ENCODE measurements around the gene AGPAT3. TPM values are rescaled to one million over a fixed set of nuclear protein-coding genes. Genes with fewer than 3 reads are reported as not detected.

The AGPAT3 gene
- total RNA-seq, 1 donor = 47.4 TPM

GRCh38 chr21:43829575-43830119 lies 35.4 kb upstream of the AGPAT3 start:
- Histone ChIP-seq H3K36me3 (ENCODE audit: insufficient read depth, low read length) (no peaks in the 10 kb centered on the region), H3K9me3 (ENCODE audit: low read depth, low read length) (no peaks in the 10 kb centered on the region), H4K20me1 (ENCODE audit: insufficient read depth, low read length) (no peaks in the 10 kb centered on the region), H3K4me1 (ENCODE audit: insufficient read depth, low read length) (peaks cover 3% of the 10 kb centered on the region), H3K4me3 (ENCODE audit: insufficient read depth, low read length) (no peak overlapping the region), H3K4me2 (ENCODE audit: insufficient read depth, low read length) (no peak overlapping the region), H3K27ac (ENCODE audit: low read depth, low read length) (no peak overlapping the region), H3K79me2 (ENCODE audit: insufficient read depth, low read length) (no peaks in the 10 kb centered on the region), H2AFZ (ENCODE audit: low read length) (no peak overlapping the region), H3K27me3 (ENCODE audit: insufficient read depth, low read length) (peaks cover 14% of the 10 kb centered on the region)
- TF ChIP-seq CTCF (IDR thresholded peaks at IDR 0.05; ENCODE audit: extremely low read depth, low read depth, low read length) = peak; percentile 15
- peak; percentile 47 for DNase-seq (ENCODE audit: insufficient read length, low spot score, missing footprints)

- Histone ChIP-seq H2AFZ (ENCODE audit: low read length) (no peak overlapping the region), H3K36me3 (ENCODE audit: insufficient read depth, low read length) (no peaks in the 10 kb centered on the region), H4K20me1 (ENCODE audit: insufficient read depth, low read length) (no peaks in the 10 kb centered on the region), H3K4me3 (ENCODE audit: insufficient read depth, low read length) (no peak overlapping the region), H3K4me1 (ENCODE audit: insufficient read depth, low read length) (no peaks in the 10 kb centered on the region), H3K9me3 (ENCODE audit: low read depth, low read length) (no peaks in the 10 kb centered on the region), H3K27ac (ENCODE audit: low read depth, low read length) (no peak overlapping the region), H3K27me3 (ENCODE audit: insufficient read depth, low read length) (peaks cover 20% of the 10 kb centered on the region), H3K4me2 (ENCODE audit: insufficient read depth, low read length) (no peak overlapping the region), H3K79me2 (ENCODE audit: insufficient read depth, low read length) (no peaks in the 10 kb centered on the region)
- TF ChIP-seq CTCF (IDR thresholded peaks at IDR 0.05; ENCODE audit: extremely low read depth, low read depth, low read length) = no peak
- DNase-seq (ENCODE audit: insufficient read length, low spot score, missing footprints) = peak; percentile 32
Observed at GRCh38 chr21:43832158-43832550, 32.9 kb upstream of the AGPAT3 start.

GRCh38 chr21:43832648-43833047 lies 32.4 kb upstream of the AGPAT3 start:
- Histone ChIP-seq H3K4me2 (ENCODE audit: insufficient read depth, low read length) (no peak overlapping the region), H3K9me3 (ENCODE audit: low read depth, low read length) (no peaks in the 10 kb centered on the region), H3K4me1 (ENCODE audit: insufficient read depth, low read length) (no peaks in the 10 kb centered on the region), H3K36me3 (ENCODE audit: insufficient read depth, low read length) (no peaks in the 10 kb centered on the region), H2AFZ (ENCODE audit: low read length) (no peak overlapping the region), H3K4me3 (ENCODE audit: insufficient read depth, low read length) (no peak overlapping the region), H3K27ac (ENCODE audit: low read depth, low read length) (no peak overlapping the region), H3K27me3 (ENCODE audit: insufficient read depth, low read length) (peaks cover 21% of the 10 kb centered on the region), H4K20me1 (ENCODE audit: insufficient read depth, low read length) (no peaks in the 10 kb centered on the region), H3K79me2 (ENCODE audit: insufficient read depth, low read length) (no peaks in the 10 kb centered on the region)
- peak; percentile 71 for DNase-seq (ENCODE audit: insufficient read length, low spot score, missing footprints)
- TF ChIP-seq CTCF (IDR thresholded peaks at IDR 0.05; ENCODE audit: extremely low read depth, low read depth, low read length) = no peak

- H2AFZ ChIP-seq (ENCODE audit: low read length) = no peak overlapping the region
- H3K27ac ChIP-seq (ENCODE audit: low read depth, low read length) = no peak overlapping the region
- H3K9me3 ChIP-seq (ENCODE audit: low read depth, low read length) = no peaks in the 10 kb centered on the region
- H3K79me2 ChIP-seq (ENCODE audit: insufficient read depth, low read length) = no peaks in the 10 kb centered on the region
- no peak for TF ChIP-seq CTCF (IDR thresholded peaks at IDR 0.05; ENCODE audit: extremely low read depth, low read depth, low read length)
- no peak for DNase-seq (ENCODE audit: insufficient read length, low spot score, missing footprints)
- no peak overlapping the region for H3K4me2 ChIP-seq (ENCODE audit: insufficient read depth, low read length)
- H3K27me3 ChIP-seq (ENCODE audit: insufficient read depth, low read length) = peaks cover 21% of the 10 kb centered on the region
- H3K4me1 ChIP-seq (ENCODE audit: insufficient read depth, low read length) = no peaks in the 10 kb centered on the region
- no peaks in the 10 kb centered on the region for H4K20me1 ChIP-seq (ENCODE audit: insufficient read depth, low read length)
- no peak overlapping the region for H3K4me3 ChIP-seq (ENCODE audit: insufficient read depth, low read length)
- H3K36me3 ChIP-seq (ENCODE audit: insufficient read depth, low read length) = no peaks in the 10 kb centered on the region
Observed at GRCh38 chr21:43834146-43834905, 30.7 kb upstream of the AGPAT3 start.

All from osteoblast (primary cell).